ENCODE measurements around the gene SH3D21.

The SH3D21 gene

GRCh38 chr1:36306210-36306901 lies at the start of gene SH3D21:
TSS of gene SH3D21 (plus strand) at chr1:36306368. CDS start at chr1:36306421, 53 bp downstream.
- no peak for DNase-seq (ENCODE audit: low read depth)

GRCh38 chr1:36256558-36257374 lies 49.4 kb upstream of the SH3D21 start:
- no peak for DNase-seq (ENCODE audit: low read depth)

- no peak for DNase-seq (ENCODE audit: low read depth)
These were observed 48.8 kb upstream of the SH3D21 start for GRCh38 chr1:36257375-36257767.

GRCh38 chr1:36258960-36259344 lies 47.2 kb upstream of the SH3D21 start:
- DNase-seq (ENCODE audit: low read depth), result peak; percentile 18

GRCh38 chr1:36268981-36269380 lies 37.2 kb upstream of the SH3D21 start:
- DNase-seq (ENCODE audit: low read depth), result no peak

- DNase-seq (ENCODE audit: low read depth), result peak; percentile 48
These were observed 36.7 kb upstream of the SH3D21 start for GRCh38 chr1:36269408-36269838.

GRCh38 chr1:36273024-36273423 lies 33.1 kb upstream of the SH3D21 start:
- DNase-seq (ENCODE audit: low read depth), result no peak

- DNase-seq (ENCODE audit: low read depth), result no peak
These were observed 32.0 kb upstream of the SH3D21 start for GRCh38 chr1:36274201-36274600.

- DNase-seq (ENCODE audit: low read depth), result no peak
These were observed 29.5 kb upstream of the SH3D21 start for GRCh38 chr1:36276688-36277087.

- DNase-seq (ENCODE audit: low read depth), result peak; percentile 39
These were observed 26.9 kb upstream of the SH3D21 start for GRCh38 chr1:36279110-36279788.

GRCh38 chr1:36279789-36280296 lies 26.3 kb upstream of the SH3D21 start:
- DNase-seq (ENCODE audit: low read depth), result no peak

GRCh38 chr1:36284061-36284460 lies 22.1 kb upstream of the SH3D21 start:
- DNase-seq (ENCODE audit: low read depth), result peak; percentile 22

GRCh38 chr1:36284517-36284916 lies 21.7 kb upstream of the SH3D21 start:
- peak; percentile 22 for DNase-seq (ENCODE audit: low read depth)

GRCh38 chr1:36285443-36286101 lies 20.6 kb upstream of the SH3D21 start:
- peak; percentile 83 for DNase-seq (ENCODE audit: low read depth)

- no peak for DNase-seq (ENCODE audit: low read depth)
These were observed 19.4 kb upstream of the SH3D21 start for GRCh38 chr1:36286802-36287201.

GRCh38 chr1:36287595-36287994 lies 18.6 kb upstream of the SH3D21 start:
- DNase-seq (ENCODE audit: low read depth), result no peak

- DNase-seq (ENCODE audit: low read depth), result no peak
These were observed 10.8 kb upstream of the SH3D21 start for GRCh38 chr1:36295390-36295789.

GRCh38 chr1:36297062-36297461 lies 9.1 kb upstream of the SH3D21 start:
- DNase-seq (ENCODE audit: low read depth), result no peak

GRCh38 chr1:36298640-36299039 lies 7.5 kb upstream of the SH3D21 start:
- DNase-seq (ENCODE audit: low read depth), result no peak

GRCh38 chr1:36300526-36300925 lies 5.6 kb upstream of the SH3D21 start:
- no peak for DNase-seq (ENCODE audit: low read depth)

- no peak for DNase-seq (ENCODE audit: low read depth)
These were observed 4.9 kb upstream of the SH3D21 start for GRCh38 chr1:36301220-36301619.

GRCh38 chr1:36303244-36303643 lies 2.9 kb upstream of the SH3D21 start:
- no peak for DNase-seq (ENCODE audit: low read depth)

Measured in fibroblast of gingiva (primary cell).